Nephron progenitor cell (in vitro differentiated cells): ENCODE results near the gene UNC93B1.

Experiments used
- DNase-seq: peaks from one replicate; pipeline ENCODE4 v3.0.0; 2021
- H3K27ac Mint-ChIP-seq: 2 replicates; pipeline ENCODE4 v1.8.0; 2021; ENCODE audit warnings: mild to moderate bottlenecking, moderate library complexity, mixed read lengths
- H3K27me3 Mint-ChIP-seq: 2 replicates; pipeline ENCODE4 v1.8.0; 2021; ENCODE audit warnings: mild to moderate bottlenecking, low read depth, mixed read lengths; ENCODE audit not compliant: poor library complexity
- H3K36me3 Mint-ChIP-seq: 2 replicates; pipeline ENCODE4 v1.8.0; 2021; ENCODE audit warnings: low read depth, mixed read lengths
- H3K4me1 Mint-ChIP-seq: 2 replicates; pipeline ENCODE4 v1.8.0; 2021; ENCODE audit warnings: mixed read lengths
- H3K4me3 Mint-ChIP-seq: 2 replicates; pipeline ENCODE4 v1.8.0; 2021; ENCODE audit warnings: mild to moderate bottlenecking, moderate library complexity, mixed read lengths
- H3K9me3 Mint-ChIP-seq: 2 replicates; pipeline ENCODE4 v1.8.0; 2021; ENCODE audit warnings: mild to moderate bottlenecking, moderate library complexity, mixed read lengths
- CTCF ChIP-seq: fragments of 200-600 bp; sonication (generic); IDR thresholded peaks from 2 replicates; pipeline ENCODE4 v1.5.0; 2021; ENCODE audit warnings: antibody characterized with exemption

The UNC93B1 gene

GRCh38 chr11:68049509-68050370 is 45.8 kb upstream of the UNC93B1 start:
- no peak for DNase-seq
- Mint-ChIP-seq H3K9me3 (no peaks in the 10 kb centered on the region), H3K36me3 (no peaks in the 10 kb centered on the region), H3K27me3 (no peaks in the 10 kb centered on the region), H3K4me3 (no peak overlapping the region), H3K27ac (no peak overlapping the region), H3K4me1 (peaks cover 26% of the 10 kb centered on the region)
- no peak for TF ChIP-seq CTCF

GRCh38 chr11:68048681-68049508 is 45.0 kb upstream of the UNC93B1 start:
- TF ChIP-seq CTCF, result no peak
- Mint-ChIP-seq H3K4me1 (peaks cover 30% of the 10 kb centered on the region), H3K27me3 (no peaks in the 10 kb centered on the region), H3K4me3 (no peak overlapping the region), H3K27ac (no peak overlapping the region), H3K36me3 (no peaks in the 10 kb centered on the region), H3K9me3 (no peaks in the 10 kb centered on the region)
- no peak for DNase-seq

GRCh38 chr11:68047437-68048290 is 43.8 kb upstream of the UNC93B1 start:
- Mint-ChIP-seq H3K27ac (no peak overlapping the region), H3K4me3 (no peak overlapping the region), H3K36me3 (no peaks in the 10 kb centered on the region), H3K27me3 (no peaks in the 10 kb centered on the region), H3K4me1 (peaks cover 17% of the 10 kb centered on the region), H3K9me3 (no peaks in the 10 kb centered on the region)
- no peak for DNase-seq
- no peak for TF ChIP-seq CTCF

- Mint-ChIP-seq H3K9me3 (no peaks in the 10 kb centered on the region), H3K4me1 (peaks cover 14% of the 10 kb centered on the region), H3K27ac (no peak overlapping the region), H3K4me3 (no peak overlapping the region), H3K36me3 (no peaks in the 10 kb centered on the region), H3K27me3 (no peaks in the 10 kb centered on the region)
- no peak for DNase-seq
- no peak for TF ChIP-seq CTCF
Observed at GRCh38 chr11:68044898-68045351, 41.0 kb upstream of the UNC93B1 start.

GRCh38 chr11:68044145-68044813 is 40.4 kb upstream of the UNC93B1 start:
- H3K4me1 Mint-ChIP-seq, result peaks cover 17% of the 10 kb centered on the region
- H3K27me3 Mint-ChIP-seq, result no peaks in the 10 kb centered on the region
- TF ChIP-seq CTCF, result no peak
- no peak for DNase-seq
- no peaks in the 10 kb centered on the region for H3K9me3 Mint-ChIP-seq
- H3K36me3 Mint-ChIP-seq, result no peaks in the 10 kb centered on the region
- H3K4me3 Mint-ChIP-seq, result no peak overlapping the region
- H3K27ac Mint-ChIP-seq, result no peak overlapping the region
